ENCODE data around the gene MAPK9. TPM values are rescaled to one million over a fixed set of nuclear protein-coding genes. Genes with fewer than 3 reads are reported as not detected.
A peak's percentile ranks its signal among the peaks of the same experiment; 100 is the strongest.

MAPK9 gene
- total and polyA plus RNA-seq, 12 donors, result 13.9 to 47.4 (median 40.3) TPM

DNA sequence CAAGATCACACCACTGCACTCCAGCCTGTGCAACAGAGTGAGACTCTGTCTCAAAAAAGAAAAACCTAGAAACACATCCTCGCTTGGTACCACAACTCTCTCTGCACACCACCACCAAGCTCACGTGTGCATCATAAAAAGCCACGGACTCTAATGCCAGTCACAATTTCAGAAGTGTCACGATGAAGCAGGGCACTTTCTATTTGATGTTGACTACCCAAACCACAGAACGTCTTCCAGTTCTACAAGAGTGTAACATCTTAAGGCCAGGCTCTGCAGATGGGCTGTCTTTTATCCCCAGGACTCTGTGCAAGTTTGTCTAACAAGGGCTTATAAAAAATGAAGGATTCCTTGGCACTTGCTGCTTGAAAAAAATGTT, 38.4 kb upstream of the MAPK9 start:
- intact Hi-C loops (cut with DNase I), result no loop called here
- peaks cover 0 to 35% (median 0%) of the 10 kb centered on the region in 9 donors for H3K36me3 ChIP-seq
- DNase-seq, result no peak
- peaks cover 0 to 21% (median 9%) of the 10 kb centered on the region in 7 donors for H3K27me3 ChIP-seq
- H3K4me1 ChIP-seq, result peaks cover 0 to 26% (median 0%) of the 10 kb centered on the region in 9 donors
- no peak for TF ChIP-seq CTCF (IDR thresholded peaks at IDR 0.05)
- WGBS, 2 donors, result 86 to 91% methylated on average over 5 of the region's 5 CpGs
- peak overlapping the region in 6 of 10 donors; percentile 11 to 77 (median 30) for H3K27ac ChIP-seq
- no peak for ATAC-seq
- no peak overlapping the region for H3K4me3 ChIP-seq
- no peaks in the 10 kb centered on the region for H3K9me3 ChIP-seq

DNA sequence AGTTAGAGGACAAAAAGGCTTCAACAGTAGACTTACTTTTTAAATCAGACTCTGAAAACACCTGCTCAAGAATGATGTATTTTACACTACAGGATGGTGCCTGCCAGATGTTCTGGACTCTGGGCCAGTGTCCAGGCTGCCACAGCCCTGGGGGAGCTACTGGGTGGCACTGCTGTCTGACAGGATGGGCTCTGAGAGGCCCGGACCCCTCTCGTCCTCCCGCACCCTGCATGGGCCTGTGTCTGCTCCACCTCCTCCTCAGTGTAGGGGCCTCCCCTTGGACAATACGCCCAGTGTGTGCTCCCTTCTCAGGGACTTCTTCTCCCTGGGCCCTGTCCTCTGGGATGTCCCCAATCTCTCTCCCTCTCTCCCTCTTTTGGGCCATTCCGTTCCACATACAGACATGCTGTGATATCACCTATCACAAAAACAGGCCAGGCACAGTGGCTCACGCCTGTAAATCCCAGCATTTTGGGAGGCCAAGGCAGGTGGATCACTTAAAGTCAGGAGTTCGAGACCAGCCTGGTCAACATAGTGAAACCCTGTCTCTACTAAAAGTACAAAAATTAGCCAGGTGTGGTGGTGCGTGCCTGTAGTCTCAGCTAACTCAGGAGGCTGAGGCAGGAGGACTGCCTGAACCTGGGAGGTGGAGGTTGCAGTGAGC, 37.9 kb upstream of the MAPK9 start:
- TF ChIP-seq CTCF (IDR thresholded peaks at IDR 0.05), result no peak
- Histone ChIP-seq H3K27ac (peak overlapping the region in 6 of 10 donors; percentile 11 to 77 (median 30)), H3K36me3 (peaks cover 0 to 32% (median 0%) of the 10 kb centered on the region in 9 donors), H3K9me3 (no peaks in the 10 kb centered on the region), H3K27me3 (peaks cover 0 to 20% (median 7%) of the 10 kb centered on the region in 7 donors), H3K4me1 (peaks cover 0 to 26% (median 0%) of the 10 kb centered on the region in 9 donors), H3K4me3 (no peak overlapping the region)
- no peak for ATAC-seq
- intact Hi-C loops (cut with DNase I), result loop anchor here in 5 of 10 donors (5.0 to 10.0 kb wide), 2 partner anchors 202 to 205 kb away; no protein-coding TSS in a partner anchor
- DNase-seq, result no peak
- WGBS, 2 donors, result 91 to 96% methylated on average over 8 of the region's 8 CpGs

- Histone ChIP-seq H3K27ac (no peak overlapping the region), H3K4me3 (no peak overlapping the region), H3K9me3 (no peaks in the 10 kb centered on the region), H3K36me3 (peaks cover 0 to 27% (median 0%) of the 10 kb centered on the region in 9 donors), H3K27me3 (peaks cover 0 to 20% (median 7%) of the 10 kb centered on the region in 7 donors), H3K4me1 (peaks cover 0 to 26% (median 0%) of the 10 kb centered on the region in 9 donors)
- 95 to 97% methylated on average over 7 of the region's 7 CpGs for WGBS, 2 donors
- intact Hi-C loops (cut with DNase I), result loop anchor here in 5 of 10 donors (5.0 to 10.0 kb wide), 2 partner anchors 202 to 204 kb away; no protein-coding TSS in a partner anchor
- no peak for DNase-seq
- no peak for TF ChIP-seq CTCF (IDR thresholded peaks at IDR 0.05)
- no peak for ATAC-seq
Observed at GRCh38 chr5:180329138-180329435, 37.2 kb upstream of the MAPK9 start.

GRCh38 chr5:180328296-180329137, 36.6 kb upstream of the MAPK9 start:
- peak in 6 of 8 donors; percentile 33 to 61 (median 42) for ATAC-seq
- intact Hi-C loops (cut with DNase I), result loop anchor here in 5 of 10 donors (1.0 to 10.0 kb wide), 3 partner anchors 35 to 204 kb away; no protein-coding TSS in a partner anchor

More at GRCh38 chr5:180328296-180329137, 36.6 kb upstream of the MAPK9 start:
- peaks cover 0 to 31% (median 0%) of the 10 kb centered on the region in 9 donors for H3K36me3 ChIP-seq
- no peak overlapping the region for H3K4me3 ChIP-seq
- DNase-seq, result peak; percentile 70 to 81
- peaks cover 0 to 26% (median 0%) of the 10 kb centered on the region in 9 donors for H3K4me1 ChIP-seq
- H3K27me3 ChIP-seq, result peaks cover 0 to 20% (median 7%) of the 10 kb centered on the region in 7 donors
- no peak overlapping the region for H3K27ac ChIP-seq
- no peaks in the 10 kb centered on the region for H3K9me3 ChIP-seq
- peak; percentile 38 to 86 (median 72) for TF ChIP-seq CTCF (IDR thresholded peaks at IDR 0.05)
- 69 to 71% methylated on average over 31 of the region's 31 CpGs for WGBS, 2 donors

All from heart right ventricle (tissue), 16 donors.